ENCODE results near the gene CERT1.
A peak's percentile ranks its signal among the peaks of the same experiment; 100 is the strongest.

The CERT1 gene

DNA sequence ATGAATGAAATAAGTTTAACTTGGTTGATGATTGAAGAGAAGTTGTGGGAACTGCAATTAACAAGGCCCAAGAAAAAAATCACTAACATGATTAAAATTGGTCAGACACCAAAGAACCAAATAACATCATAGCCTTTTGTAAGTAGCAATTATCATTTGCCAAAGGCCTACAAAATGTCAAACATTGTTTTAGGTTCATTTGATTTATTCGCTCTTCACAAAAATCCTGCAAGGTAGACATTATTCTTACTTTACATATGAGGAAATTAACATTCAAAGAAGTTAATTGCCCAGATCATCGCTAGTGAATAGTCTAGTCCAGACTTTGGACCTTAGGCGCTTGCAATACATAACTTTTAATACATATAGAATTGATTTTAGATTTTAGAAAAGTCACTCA, 2.9 kb upstream of the CERT1 start:
- ATAC-seq (ENCODE audit: insufficient read depth, low read depth) (no peak), DNase-seq (no peak)
- Histone ChIP-seq H3K4me3 (ENCODE audit: low read depth in 1 of 2, low read length in 2 of 2) (no peak overlapping the region), H3K79me2 (ENCODE audit: insufficient read depth, low read length) (peaks cover 97% of the 10 kb centered on the region), H3K36me3 (ENCODE audit: insufficient read depth, low read length) (no peaks in the 10 kb centered on the region; the same call in 1 of the 2 replicates), H3K27me3 (ENCODE audit: insufficient read depth, low read length, poor library complexity) (no peaks in the 10 kb centered on the region), H3K4me1 (ENCODE audit: insufficient read depth, low read length) (peaks cover 36% of the 10 kb centered on the region), H3K9ac (ENCODE audit: low read depth, low read length) (no peak overlapping the region), H3K4me2 (ENCODE audit: insufficient read depth, low read length) (peak overlapping the region; percentile 83; the same call in 1 of the 2 replicates), H3K27ac (ENCODE audit: low read length) (no peak overlapping the region), H4K20me1 (ENCODE audit: insufficient read depth, low read length) (peaks cover 2% of the 10 kb centered on the region; the same call in 1 of the 2 replicates), H3K9me3 (ENCODE audit: insufficient read depth, low read length, severe bottlenecking) (no peaks in the 10 kb centered on the region), H2AFZ (ENCODE audit: low read depth, low read length) (no peak overlapping the region)
- no peak for TF ChIP-seq EZH2 (IDR thresholded peaks at IDR 0.05; ENCODE audit: borderline replicate concordance, low read depth, low read length, severe bottlenecking)

- Histone ChIP-seq H3K27ac (ENCODE audit: low read length) (no peak overlapping the region), H3K79me2 (ENCODE audit: insufficient read depth, low read length) (peaks cover 97% of the 10 kb centered on the region)
Measured at GRCh38 chr5:75513841-75514240, 2.4 kb upstream of the CERT1 start.

DNA sequence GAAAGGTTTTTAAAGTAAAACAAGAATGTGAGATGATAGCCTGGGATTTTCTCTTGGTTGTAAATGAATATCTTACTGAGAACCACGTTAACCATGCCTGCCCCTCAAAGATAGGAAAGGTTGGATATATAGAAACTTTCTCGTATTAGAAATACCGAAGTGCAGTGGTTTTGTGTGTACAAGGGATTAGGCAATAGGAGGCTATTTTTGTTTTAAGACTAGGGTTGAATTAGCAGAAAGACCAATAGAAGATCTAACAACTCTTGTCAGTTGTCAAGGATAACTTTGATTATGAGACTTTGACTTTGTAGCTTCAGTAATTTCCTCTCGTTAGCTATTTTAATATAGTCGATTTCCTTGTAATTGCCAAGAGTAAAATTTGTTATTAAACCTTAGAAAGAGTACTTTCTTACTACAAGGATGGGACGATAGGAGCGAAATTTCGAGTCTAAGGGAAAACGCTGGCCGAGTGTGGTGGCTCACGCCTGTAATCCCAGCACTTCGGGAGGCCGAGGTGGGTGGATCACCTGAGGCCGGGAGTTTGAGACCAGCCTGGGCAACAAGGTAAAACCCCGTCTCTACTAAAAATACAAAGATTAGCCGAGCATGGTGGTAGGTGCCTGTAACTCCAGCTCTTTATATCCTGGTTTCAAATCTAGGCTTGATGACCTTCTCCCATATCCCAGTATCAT, 1.1 kb upstream of the CERT1 start:
- Histone ChIP-seq H3K9me3 (ENCODE audit: insufficient read depth, low read length, severe bottlenecking) (no peaks in the 10 kb centered on the region), H3K27ac (ENCODE audit: low read length) (peak overlapping the region; percentile 96), H3K4me2 (ENCODE audit: insufficient read depth, low read length) (peak overlapping the region; percentile 83), H3K4me3 (ENCODE audit: low read depth in 1 of 2, low read length in 2 of 2) (peak overlapping the region; percentile 90 to 98), H3K9ac (ENCODE audit: low read depth, low read length) (peak overlapping the region; percentile 78), H3K27me3 (ENCODE audit: insufficient read depth, low read length, poor library complexity) (no peaks in the 10 kb centered on the region), H4K20me1 (ENCODE audit: insufficient read depth, low read length) (no peaks in the 10 kb centered on the region; the same call in 1 of the 2 replicates), H3K79me2 (ENCODE audit: insufficient read depth, low read length) (peaks cover 97% of the 10 kb centered on the region), H2AFZ (ENCODE audit: low read depth, low read length) (peak overlapping the region; percentile 83), H3K4me1 (ENCODE audit: insufficient read depth, low read length) (peaks cover 46% of the 10 kb centered on the region), H3K36me3 (ENCODE audit: insufficient read depth, low read length) (no peaks in the 10 kb centered on the region; the same call in 1 of the 2 replicates)
- DNase-seq (no peak), ATAC-seq (ENCODE audit: insufficient read depth, low read depth) (no peak)
- TF ChIP-seq EZH2 (IDR thresholded peaks at IDR 0.05; ENCODE audit: borderline replicate concordance, low read depth, low read length, severe bottlenecking) = no peak

More at GRCh38 chr5:75513841-75514240, 2.4 kb upstream of the CERT1 start:
- ATAC-seq (ENCODE audit: insufficient read depth, low read depth) (no peak), DNase-seq (no peak)
- Histone ChIP-seq H3K9me3 (ENCODE audit: insufficient read depth, low read length, severe bottlenecking) (no peaks in the 10 kb centered on the region), H3K4me2 (ENCODE audit: insufficient read depth, low read length) (peak overlapping the region; percentile 83), H2AFZ (ENCODE audit: low read depth, low read length) (no peak overlapping the region), H3K27me3 (ENCODE audit: insufficient read depth, low read length, poor library complexity) (no peaks in the 10 kb centered on the region), H4K20me1 (ENCODE audit: insufficient read depth, low read length) (peaks cover 2% of the 10 kb centered on the region; the same call in 1 of the 2 replicates), H3K4me1 (ENCODE audit: insufficient read depth, low read length) (peaks cover 41% of the 10 kb centered on the region), H3K4me3 (ENCODE audit: low read depth in 1 of 2, low read length in 2 of 2) (peak overlapping the region in 1 of 2 experiments; percentile 90; a peak in 1 of 4 replicates), H3K36me3 (ENCODE audit: insufficient read depth, low read length) (no peaks in the 10 kb centered on the region; the same call in 1 of the 2 replicates), H3K9ac (ENCODE audit: low read depth, low read length) (no peak overlapping the region)
- TF ChIP-seq CTCF (IDR thresholded peaks at IDR 0.05; ENCODE audit: borderline replicate concordance, extremely low read depth, low read length, poor library complexity, severe bottlenecking) = no peak
- TF ChIP-seq EZH2 (IDR thresholded peaks at IDR 0.05; ENCODE audit: borderline replicate concordance, low read depth, low read length, severe bottlenecking) = no peak

DNA sequence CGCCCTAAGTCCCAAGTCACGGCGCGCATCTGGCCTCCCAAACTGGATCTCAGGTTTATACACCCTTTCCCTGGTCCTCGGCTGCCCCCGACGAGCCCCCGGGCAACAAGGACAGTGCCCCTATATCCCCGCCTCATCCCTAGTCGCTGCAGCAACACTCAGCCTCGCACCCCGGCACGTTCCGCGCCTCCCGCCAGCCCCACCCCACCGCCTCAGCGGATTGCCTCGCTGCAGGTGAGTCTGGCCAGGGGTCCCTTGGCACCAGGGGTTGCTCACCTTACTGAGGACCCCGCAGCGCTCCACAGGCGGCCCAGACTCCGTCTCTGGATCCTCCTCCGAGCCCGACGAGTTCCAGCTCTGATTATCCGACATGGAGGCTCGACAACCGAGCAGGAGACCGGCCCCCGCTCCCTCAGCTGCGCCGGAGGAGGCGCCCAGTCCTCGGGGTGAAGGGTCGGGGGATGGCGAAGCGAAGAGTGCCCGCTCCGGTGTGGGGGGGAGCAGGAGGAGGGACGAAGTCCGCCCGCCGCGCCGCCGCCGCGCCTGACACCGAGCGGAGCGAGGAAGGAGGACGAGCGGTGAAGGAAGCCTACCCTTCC, 494 bp downstream of the CERT1 start:
- peak overlapping the region; percentile 82 for H3K27ac ChIP-seq (ENCODE audit: low read length)
- no peaks in the 10 kb centered on the region; the same call in 1 of the 2 replicates for H4K20me1 ChIP-seq (ENCODE audit: insufficient read depth, low read length)
- H3K4me1 ChIP-seq (ENCODE audit: insufficient read depth, low read length) = peaks cover 49% of the 10 kb centered on the region
- TF ChIP-seq CTCF (IDR thresholded peaks at IDR 0.05; ENCODE audit: borderline replicate concordance, extremely low read depth, low read length, poor library complexity, severe bottlenecking) (no peak), EZH2 (IDR thresholded peaks at IDR 0.05; ENCODE audit: borderline replicate concordance, low read depth, low read length, severe bottlenecking) (no peak)
- no peaks in the 10 kb centered on the region; the same call in 1 of the 2 replicates for H3K36me3 ChIP-seq (ENCODE audit: insufficient read depth, low read length)
- H2AFZ ChIP-seq (ENCODE audit: low read depth, low read length) = peak overlapping the region; percentile 98
- no peaks in the 10 kb centered on the region for H3K27me3 ChIP-seq (ENCODE audit: insufficient read depth, low read length, poor library complexity)
- peak overlapping the region; percentile 86 for H3K4me2 ChIP-seq (ENCODE audit: insufficient read depth, low read length)
- no peaks in the 10 kb centered on the region for H3K9me3 ChIP-seq (ENCODE audit: insufficient read depth, low read length, severe bottlenecking)
- peaks cover 97% of the 10 kb centered on the region for H3K79me2 ChIP-seq (ENCODE audit: insufficient read depth, low read length)
- H3K9ac ChIP-seq (ENCODE audit: low read depth, low read length) = peak overlapping the region; percentile 83
- DNase-seq (peak; percentile 45), ATAC-seq (ENCODE audit: insufficient read depth, low read depth) (peak; percentile 49)
- peak overlapping the region; percentile 90 to 98 for H3K4me3 ChIP-seq (ENCODE audit: low read depth in 1 of 2, low read length in 2 of 2)

All from DND-41 (cell line).